Stomach (tissue), 4 donors: Measurements from ENCODE around the gene ZFYVE21.

Source experiments
- CTCF ChIP-seq, 7 experiments: fragments of 450-650 bp in 4 of 7; fragments of 200-600 bp in 3 of 7; sonication (generic) in 3 of 7; IDR thresholded peaks; one replicate each; pipeline ENCODE4 v1.5.1; 2016 to 2019; ENCODE audit warnings: antibody characterized with exemption in 7 of 7, control low read depth in 2 of 7, mild to moderate bottlenecking in 1 of 7
- EP300 ChIP-seq: sonication (generic); formaldehyde crosslinking; IDR thresholded peaks from one replicate; pipeline ENCODE4 v1.6.1; 2017; ENCODE audit warnings: antibody characterized with exemption
- POLR2A ChIP-seq, 4 donors: fragments of 450-650 bp; IDR thresholded peaks; one replicate each; pipeline ENCODE4 v1.6.1; 2016; ENCODE audit warnings: antibody characterized with exemption in 4 of 4, control low read depth in 2 of 4, mild to moderate bottlenecking in 1 of 4, moderate library complexity in 1 of 4
- POLR2AphosphoS5 ChIP-seq, 3 donors: sonication (generic); formaldehyde crosslinking; IDR thresholded peaks; one replicate each; pipeline ENCODE4 v1.6.1; 2016; ENCODE audit warnings: antibody characterized with exemption in 3 of 3

GRCh38 chr14:103700753-103701490, 14.7 kb upstream of the ZFYVE21 start:
- TF ChIP-seq CTCF (IDR thresholded peaks at IDR 0.05): no peak
- no peak for TF ChIP-seq POLR2A (IDR thresholded peaks at IDR 0.05)
- no peak for TF ChIP-seq POLR2AphosphoS5 (IDR thresholded peaks at IDR 0.05)
- no peak for TF ChIP-seq EP300
